HAP-1 (cell line): ENCODE measurements around the gene SNAP29.
A peak's percentile ranks its signal among the peaks of the same experiment; 100 is the strongest.
"Not testable (repeated sequence)": the region's sequence is repeated elsewhere in the genome, so short reads cannot be mapped to it uniquely, and the experiment has no call there.

Source experiments
- DNase-seq, 2 experiments: peaks; one replicate each; pipeline ENCODE4 v3.0.0-alpha.2; 2016 to 2020; ENCODE audit warnings: low spot score in 2 of 2
- H3K27me3 ChIP-seq: fragments of 250-450 bp; sonication (Bioruptor Pico); 2 replicates; pipeline ENCODE4 v1.5.1; 2020; ENCODE audit warnings: low read depth, mild to moderate bottlenecking, moderate library complexity
- H3K36me3 ChIP-seq: fragments of 250-450 bp; sonication (Bioruptor Pico); replicated peaks from 2 replicates; pipeline ENCODE4 v1.5.1; 2020; ENCODE audit warnings: mild to moderate bottlenecking
- H3K4me1 ChIP-seq: fragments of 250-450 bp; sonication (Bioruptor Pico); 2 replicates; pipeline ENCODE4 v1.5.1; 2020; ENCODE audit warnings: mild to moderate bottlenecking
- H3K4me3 ChIP-seq: fragments of 250-450 bp; sonication (Bioruptor Pico); 2 replicates; pipeline ENCODE4 v1.5.1; 2020; ENCODE audit warnings: mild to moderate bottlenecking, moderate library complexity
- H3K9me3 ChIP-seq: fragments of 250-450 bp; sonication (Bioruptor Pico); 2 replicates; pipeline ENCODE4 v1.5.1; 2020; ENCODE audit warnings: mild to moderate bottlenecking, moderate library complexity
- in situ Hi-C: fragments of 300-500 bp; cut with MboI; formaldehyde crosslinking; loops from 3 replicates; pipeline ENCODE4 v1.14.3; 2020; ENCODE audit warnings: low sequenced_read_pairs, inconsistent platforms, mixed read lengths

The SNAP29 gene

GRCh38 chr22:20885557-20886323, 26.9 kb downstream of the SNAP29 start:
- Histone ChIP-seq H3K27me3 (no peaks in the 10 kb centered on the region), H3K9me3 (no peaks in the 10 kb centered on the region), H3K4me3 (no peak overlapping the region), H3K36me3 (peaks cover 32% of the 10 kb centered on the region), H3K4me1 (no peaks in the 10 kb centered on the region)
- in situ Hi-C loops, result no loop called here
- DNase-seq, result peak; percentile 47 to 84

GRCh38 chr22:20887375-20887774, 28.6 kb downstream of the SNAP29 start:
- no peaks in the 10 kb centered on the region for H3K4me1 ChIP-seq
- peaks cover 29% of the 10 kb centered on the region for H3K36me3 ChIP-seq
- no peak for DNase-seq
- in situ Hi-C loops, result no loop called here
- H3K9me3 ChIP-seq, result no peaks in the 10 kb centered on the region
- H3K4me3 ChIP-seq, result no peak overlapping the region
- no peaks in the 10 kb centered on the region for H3K27me3 ChIP-seq

GRCh38 chr22:20889025-20889704, 30.4 kb downstream of the SNAP29 start:
- Histone ChIP-seq H3K36me3 (peaks cover 29% of the 10 kb centered on the region), H3K4me1 (no peaks in the 10 kb centered on the region), H3K27me3 (no peaks in the 10 kb centered on the region), H3K4me3 (no peak overlapping the region), H3K9me3 (no peaks in the 10 kb centered on the region)
- DNase-seq, result no peak
- in situ Hi-C loops, result no loop called here

- no peak for DNase-seq
- in situ Hi-C loops, result no loop called here
- Histone ChIP-seq H3K4me1 (no peaks in the 10 kb centered on the region), H3K9me3 (no peaks in the 10 kb centered on the region), H3K27me3 (no peaks in the 10 kb centered on the region), H3K4me3 (no peak overlapping the region), H3K36me3 (peaks cover 29% of the 10 kb centered on the region)
Measured at GRCh38 chr22:20889904-20890540, 31.2 kb downstream of the SNAP29 start.

- in situ Hi-C loops, result no loop called here
- Histone ChIP-seq H3K36me3 (peaks cover 28% of the 10 kb centered on the region), H3K4me3 (no peak overlapping the region), H3K9me3 (no peaks in the 10 kb centered on the region), H3K27me3 (no peaks in the 10 kb centered on the region), H3K4me1 (no peaks in the 10 kb centered on the region)
- no peak for DNase-seq
Measured at GRCh38 chr22:20890975-20891374, 32.2 kb downstream of the SNAP29 start.

GRCh38 chr22:20897737-20898136, 38.9 kb downstream of the SNAP29 start:
- in situ Hi-C loops, H3K9me3 ChIP-seq, H3K27me3 ChIP-seq, H3K4me3 ChIP-seq, H3K36me3 ChIP-seq, DNase-seq, H3K4me1 ChIP-seq: not testable (repeated sequence)

GRCh38 chr22:20899827-20900423, 41.1 kb downstream of the SNAP29 start:
- Histone ChIP-seq H3K4me3 (no peak overlapping the region), H3K4me1 (no peaks in the 10 kb centered on the region), H3K9me3 (no peaks in the 10 kb centered on the region), H3K36me3 (no peaks in the 10 kb centered on the region), H3K27me3 (no peaks in the 10 kb centered on the region)
- in situ Hi-C loops, result no loop called here
- no peak for DNase-seq

- DNase-seq, H3K36me3 ChIP-seq, H3K4me3 ChIP-seq, H3K9me3 ChIP-seq, H3K4me1 ChIP-seq, in situ Hi-C loops, H3K27me3 ChIP-seq: not testable (repeated sequence)
Measured at GRCh38 chr22:20901093-20902033, 42.6 kb downstream of the SNAP29 start.

GRCh38 chr22:20903093-20903492, 44.3 kb downstream of the SNAP29 start:
- H3K9me3 ChIP-seq, result no peaks in the 10 kb centered on the region
- in situ Hi-C loops, result no loop called here
- no peaks in the 10 kb centered on the region for H3K36me3 ChIP-seq
- no peaks in the 10 kb centered on the region for H3K27me3 ChIP-seq
- no peak for DNase-seq
- H3K4me1 ChIP-seq, result no peaks in the 10 kb centered on the region
- no peak overlapping the region for H3K4me3 ChIP-seq

GRCh38 chr22:20904008-20904979, 45.5 kb downstream of the SNAP29 start:
- Histone ChIP-seq H3K4me1 (no peaks in the 10 kb centered on the region), H3K4me3 (no peak overlapping the region), H3K9me3 (no peaks in the 10 kb centered on the region), H3K36me3 (no peaks in the 10 kb centered on the region), H3K27me3 (no peaks in the 10 kb centered on the region)
- no peak for DNase-seq
- in situ Hi-C loops, result no loop called here

- no peaks in the 10 kb centered on the region for H3K9me3 ChIP-seq
- H3K36me3 ChIP-seq, result no peaks in the 10 kb centered on the region
- no peak overlapping the region for H3K4me3 ChIP-seq
- DNase-seq, result no peak
- in situ Hi-C loops, result no loop called here
- no peaks in the 10 kb centered on the region for H3K27me3 ChIP-seq
- H3K4me1 ChIP-seq, result no peaks in the 10 kb centered on the region
Measured at GRCh38 chr22:20904980-20905355, 46.2 kb downstream of the SNAP29 start.
